ENCODE results near the gene PRTFDC1.
"Not testable (repeated sequence)": the region's sequence is repeated elsewhere in the genome, so short reads cannot be mapped to it uniquely, and the experiment has no call there.

PRTFDC1 gene

DNA sequence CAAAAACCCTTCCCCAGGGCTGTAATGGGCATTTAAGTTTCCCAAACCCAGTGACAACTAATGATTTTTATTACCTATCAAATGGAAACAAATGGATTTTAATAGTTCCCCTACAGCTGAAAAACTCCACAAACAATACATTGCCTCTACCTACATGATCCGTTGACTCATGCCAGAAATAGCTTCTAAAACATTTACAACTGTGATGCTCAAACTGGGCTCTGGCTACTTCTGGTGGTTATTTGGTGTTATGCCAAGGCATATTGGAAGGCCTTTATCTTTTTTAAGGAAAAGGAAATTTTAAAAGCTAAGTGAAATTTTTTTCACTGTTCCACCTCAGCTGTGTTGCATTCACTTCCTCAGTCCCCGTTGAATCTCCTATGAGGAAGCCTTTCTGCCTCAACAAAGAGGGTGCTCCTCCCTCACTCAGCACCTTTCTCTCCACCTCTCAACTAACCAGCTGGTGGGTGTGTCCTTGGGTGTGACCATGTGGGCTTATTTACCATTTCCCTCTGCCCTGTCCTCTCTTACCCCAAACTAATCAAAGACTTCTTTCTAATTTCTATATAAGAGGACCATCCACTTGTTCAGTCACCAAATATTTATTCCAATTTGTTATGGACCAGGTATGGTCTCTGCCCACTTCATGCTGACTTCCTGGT is 82.9 kb downstream of the PRTFDC1 start:
- DNase-seq, result no peak

DNA sequence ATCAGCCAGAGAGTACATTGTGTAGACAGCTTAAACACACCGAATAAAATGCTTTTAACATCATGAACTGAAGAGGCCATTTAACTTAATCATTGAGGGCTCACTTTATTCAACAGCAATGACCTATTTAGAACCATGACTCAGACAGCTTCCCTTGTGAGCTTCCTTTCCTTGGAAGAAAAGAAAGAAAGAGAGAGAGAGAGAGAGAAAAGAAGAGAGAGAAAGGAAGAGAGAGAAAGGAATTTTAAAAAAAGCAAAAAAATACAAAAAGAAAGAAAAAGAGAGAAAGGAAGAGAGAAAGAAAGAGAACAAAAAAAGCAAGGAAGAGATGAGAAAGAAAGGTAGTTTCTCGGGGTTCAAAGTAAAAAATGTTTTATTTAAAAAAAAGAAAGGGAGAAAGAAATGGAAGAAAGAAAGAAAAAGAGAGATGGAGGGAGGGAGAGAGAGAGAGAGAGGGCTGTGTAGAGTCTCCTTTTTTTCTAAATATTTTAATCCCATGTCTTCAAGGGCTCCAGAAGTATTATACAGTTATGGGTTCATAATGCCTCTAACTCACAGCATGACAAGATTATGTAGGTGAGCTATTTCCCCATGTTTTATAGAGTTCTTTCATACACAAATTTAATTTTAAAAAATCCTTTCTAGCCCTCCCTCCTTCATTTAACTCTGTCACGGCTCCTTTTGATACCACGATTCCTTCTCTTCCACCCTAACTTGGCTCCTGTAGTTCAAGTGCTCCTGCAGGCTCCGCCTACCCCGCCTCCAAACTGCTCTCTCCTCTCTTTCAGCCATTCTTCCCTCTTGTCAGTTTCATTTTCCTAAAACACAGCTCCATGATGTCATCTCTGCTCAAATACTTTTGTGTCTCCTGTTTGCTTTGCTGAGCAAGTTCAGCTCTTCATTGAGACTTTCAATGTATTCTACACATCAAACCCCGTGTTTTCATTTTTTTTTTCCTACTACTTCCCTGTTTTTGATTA is 85.5 kb downstream of the PRTFDC1 start:
- DNase-seq, result no peak

DNA sequence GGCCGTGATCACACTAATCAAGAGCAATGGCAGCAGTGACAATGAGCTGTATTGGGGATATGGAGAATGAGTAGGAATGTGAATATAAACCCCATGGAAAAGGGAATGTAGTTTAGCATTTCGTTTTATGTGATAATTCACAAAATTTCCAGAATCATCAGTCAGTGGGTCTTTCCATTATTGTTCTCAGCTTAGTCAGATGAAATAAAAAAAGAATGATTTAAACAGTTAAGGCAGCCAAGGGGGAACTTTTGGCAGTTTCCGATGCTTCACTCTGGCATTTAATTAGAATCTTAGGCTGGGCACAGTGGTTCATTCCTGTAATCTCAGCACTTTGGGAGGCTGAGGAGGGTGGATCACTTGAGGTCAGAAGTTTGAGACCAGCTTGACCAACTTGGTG is 86.6 kb downstream of the PRTFDC1 start:
- no peak for DNase-seq

DNA sequence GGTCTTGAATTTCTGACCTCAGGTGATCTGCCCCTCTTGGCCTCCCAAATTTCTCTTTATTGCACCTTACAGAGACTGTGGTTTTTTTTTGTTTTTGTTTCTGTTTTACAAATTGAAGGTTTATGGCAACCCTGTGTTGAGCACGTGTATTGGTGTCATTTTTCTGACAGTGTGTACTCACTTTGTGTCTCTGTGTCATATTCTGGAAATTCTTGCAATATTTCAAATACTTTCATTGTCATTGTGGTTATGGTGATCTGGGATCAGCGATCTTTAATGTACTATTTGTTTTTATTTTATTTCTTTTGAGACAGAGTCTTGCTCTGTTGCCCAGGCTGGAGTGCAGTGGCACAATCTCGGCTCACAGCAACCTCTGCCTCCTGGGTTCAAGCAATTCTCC is 89.8 kb downstream of the PRTFDC1 start:
- no peak for DNase-seq

DNA sequence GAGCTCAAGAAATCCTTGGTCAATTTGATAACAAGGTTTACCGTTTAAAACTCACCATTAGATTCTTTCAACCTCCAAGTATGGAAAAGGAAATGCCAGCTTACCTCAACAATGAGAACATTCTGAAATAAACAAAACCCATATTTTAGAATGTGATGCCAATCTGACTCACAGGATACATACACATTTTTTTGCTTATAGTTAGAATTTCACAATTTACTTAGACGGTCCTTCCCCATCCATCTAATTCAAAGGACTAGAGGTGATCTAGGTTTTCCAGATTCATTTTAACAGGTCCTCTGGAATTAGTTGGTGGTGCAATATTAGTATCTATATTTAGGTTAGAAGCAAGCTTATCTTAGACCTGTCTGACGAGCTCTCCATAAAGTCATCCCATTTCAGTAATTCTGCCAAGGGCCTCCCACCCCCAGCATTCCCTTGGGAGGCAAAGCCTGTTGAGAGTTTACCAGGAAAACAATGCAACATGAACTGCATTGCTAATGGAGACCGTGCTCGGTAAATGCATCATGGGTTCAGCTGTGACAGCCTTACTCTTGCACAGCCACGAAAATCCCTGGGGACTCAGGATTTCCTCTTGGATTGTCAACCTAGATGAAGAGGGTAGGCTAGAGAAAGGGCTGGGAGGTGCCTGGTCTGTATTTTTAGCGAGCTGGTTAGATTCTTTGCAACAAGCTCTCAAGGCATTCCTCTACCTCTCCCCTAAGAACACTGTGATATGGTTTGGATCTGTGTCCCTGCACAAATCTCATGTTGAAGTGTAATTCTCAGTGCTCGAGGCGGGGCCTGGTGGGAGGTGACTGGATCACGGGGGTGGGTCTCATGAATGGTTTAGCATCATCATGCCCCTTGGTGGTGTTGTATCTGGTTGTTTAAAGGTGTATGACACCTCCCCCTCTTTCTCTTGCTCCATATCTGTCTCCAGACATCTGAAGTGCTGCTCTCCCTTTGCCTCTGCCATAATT is 93.8 kb downstream of the PRTFDC1 start:
- no peak for DNase-seq

DNA sequence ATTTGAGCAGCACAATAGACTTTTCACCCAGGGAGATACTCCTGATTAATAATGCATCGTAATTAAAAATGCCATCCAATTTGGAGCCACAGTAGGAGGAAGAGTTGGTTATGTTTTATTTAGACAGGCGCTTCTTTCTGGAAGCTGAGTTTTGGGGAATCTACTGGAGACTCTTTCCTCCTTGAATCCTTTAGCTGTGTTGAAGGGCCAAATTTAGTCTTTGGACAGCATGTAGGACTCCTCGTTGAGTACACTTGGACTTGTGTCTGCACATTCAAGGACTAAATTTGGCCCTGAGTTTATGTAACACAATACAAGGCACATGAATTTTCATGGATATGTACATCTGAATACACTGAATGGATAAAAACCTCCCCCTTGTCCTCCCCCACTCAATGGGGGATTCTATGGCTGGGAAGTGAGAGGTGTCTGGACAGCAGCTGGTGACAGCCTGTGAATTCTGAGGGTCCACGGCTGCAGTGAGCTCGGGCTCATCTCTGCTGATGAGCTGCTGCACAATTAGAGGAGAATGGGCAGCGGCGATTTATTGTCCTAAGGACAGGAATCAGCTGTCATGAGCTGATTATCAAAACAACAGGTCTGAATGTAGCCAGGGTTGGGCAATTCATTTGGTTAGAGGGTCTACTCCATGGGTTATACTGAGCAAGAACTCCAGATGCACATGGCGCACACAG is 95.2 kb downstream of the PRTFDC1 start:
- DNase-seq, result no peak

DNA sequence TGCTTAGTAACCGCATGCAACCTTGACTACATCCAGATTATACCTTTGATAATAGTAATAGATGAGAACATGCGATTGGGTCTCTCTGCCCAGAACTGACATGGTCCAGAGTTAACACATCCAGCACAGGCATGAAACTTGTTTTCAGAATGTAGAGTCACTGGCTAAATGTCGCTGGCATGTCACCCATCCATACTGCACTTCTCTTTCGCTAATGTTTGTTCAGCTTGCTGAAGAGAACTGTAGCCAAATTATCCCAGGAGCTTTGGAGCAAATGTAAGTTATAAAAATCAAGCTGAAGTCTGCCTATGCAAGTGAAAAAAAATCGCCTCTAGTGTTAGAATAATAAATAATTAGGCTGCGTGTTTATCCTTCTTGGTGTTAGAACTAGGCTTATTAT is 98.2 kb downstream of the PRTFDC1 start:
- no peak for DNase-seq

DNA sequence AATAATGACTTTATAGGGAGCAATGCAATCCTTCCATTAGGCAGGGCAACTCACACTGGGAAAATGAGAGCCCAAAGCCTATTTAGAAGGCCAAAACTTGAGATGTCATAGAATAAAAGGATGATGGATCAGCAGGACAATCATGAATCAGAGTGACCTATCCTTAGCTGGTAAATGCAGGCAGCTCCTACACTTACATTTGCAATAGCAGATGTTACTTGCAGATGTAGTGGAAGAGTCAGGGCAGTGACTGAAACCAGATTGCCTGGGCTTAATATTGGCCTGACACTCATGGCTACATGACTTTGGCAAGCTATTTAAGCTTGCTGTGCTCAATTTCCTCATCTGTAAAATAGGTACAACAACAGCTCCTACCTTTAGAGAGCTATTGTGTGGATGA is 98.7 kb downstream of the PRTFDC1 start:
- DNase-seq, result no peak

DNA sequence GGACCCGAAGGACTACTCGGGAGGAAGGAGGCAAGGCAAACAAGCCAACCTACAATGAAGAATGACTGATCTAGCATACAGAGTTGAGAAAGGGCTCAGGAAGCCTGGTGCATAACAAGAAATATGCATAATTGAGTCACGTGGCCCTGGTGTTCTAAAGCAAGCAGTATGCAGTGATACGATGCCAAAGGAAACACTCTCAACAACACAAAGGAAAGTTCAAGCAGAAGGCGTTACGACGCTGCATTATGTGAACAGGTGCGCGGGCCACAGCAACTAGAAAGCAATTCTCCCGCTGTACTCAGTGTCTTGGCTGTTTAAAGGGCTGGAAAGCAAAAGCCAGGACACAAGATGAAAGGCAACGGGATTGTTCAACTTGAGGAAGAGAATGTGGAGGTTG is 100.8 kb downstream of the PRTFDC1 start:
- DNase-seq, result no peak

DNA sequence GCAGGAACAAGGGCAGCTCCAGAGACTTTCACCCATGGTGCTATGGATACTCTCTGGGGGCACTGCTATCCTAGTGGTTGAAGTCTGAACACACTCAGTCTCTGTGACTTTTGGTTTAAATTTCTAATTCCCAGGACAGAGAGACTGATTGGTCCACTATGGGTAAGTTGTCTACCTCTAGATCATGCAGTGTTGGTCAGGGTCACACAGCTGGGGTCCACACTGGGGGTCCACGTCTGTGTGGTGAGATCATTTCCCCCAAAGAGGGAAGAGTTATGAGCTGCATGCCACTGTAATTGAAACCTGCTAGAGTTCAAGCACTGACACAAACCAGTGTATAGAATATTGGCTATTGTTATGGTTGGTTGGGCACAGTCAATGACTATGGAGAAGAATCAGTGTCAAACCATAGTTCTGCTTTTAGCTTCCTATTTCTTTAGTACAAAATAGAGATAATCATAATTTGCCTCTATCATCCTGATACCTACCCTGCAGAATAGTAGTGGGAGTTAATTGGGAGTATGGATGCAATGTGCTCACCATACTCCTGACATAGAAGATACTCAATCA is 101.6 kb downstream of the PRTFDC1 start:
- DNase-seq, result no peak

DNA sequence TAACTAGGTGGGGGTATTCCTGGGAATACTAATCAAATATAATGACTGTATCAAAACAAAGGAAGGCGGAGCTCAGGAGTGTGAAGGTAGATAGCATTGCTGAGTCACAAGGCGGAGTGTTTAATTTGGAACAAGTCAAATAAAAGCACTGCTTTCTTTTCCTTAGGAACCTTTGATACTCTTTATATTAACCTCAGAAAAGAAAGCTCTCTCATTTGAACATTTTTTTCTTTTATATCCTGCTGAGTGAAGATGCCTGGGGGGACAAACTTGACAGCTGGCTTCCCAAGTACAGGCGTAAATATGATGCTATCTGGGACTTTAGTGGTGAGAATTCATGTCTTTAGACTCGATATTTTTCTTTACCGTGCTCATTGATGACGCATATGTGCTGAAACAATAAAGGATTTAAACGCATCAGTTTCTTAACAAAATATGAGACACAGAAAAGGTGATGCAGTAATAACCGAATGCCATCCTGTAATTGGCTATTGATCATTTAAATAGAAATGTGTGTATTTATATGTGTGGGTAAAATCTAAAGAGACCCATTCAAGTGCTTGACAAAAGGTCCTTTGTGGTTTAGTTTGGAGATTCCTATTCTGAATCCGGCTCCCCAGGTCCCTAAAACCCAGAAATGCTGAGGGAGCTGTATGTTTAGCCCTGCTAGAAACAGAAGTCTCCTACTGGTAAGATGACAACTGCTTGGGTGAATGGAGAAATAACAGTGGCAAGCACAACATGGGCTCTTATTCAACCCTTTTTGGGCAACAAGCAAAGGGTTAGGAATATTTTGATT is 102.7 kb downstream of the PRTFDC1 start:
- DNase-seq, result no peak

DNA sequence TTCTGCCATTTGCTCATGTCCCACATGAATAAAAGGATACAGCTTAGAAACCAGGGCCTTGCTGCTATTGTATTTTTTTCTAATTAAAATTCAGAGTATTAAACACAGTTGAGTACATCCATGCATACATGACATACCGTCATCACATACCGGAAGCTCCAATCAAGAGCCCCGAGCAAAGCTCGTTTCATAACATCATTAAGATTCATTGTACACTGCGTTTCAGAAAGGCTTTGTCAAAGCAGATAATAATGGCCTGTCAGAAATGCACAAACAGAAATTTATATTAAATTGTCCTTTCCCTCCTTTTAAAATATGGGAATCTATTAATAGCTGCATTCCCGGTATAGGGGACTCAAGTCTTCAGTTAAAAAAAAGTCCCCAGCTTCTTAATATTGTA is 103.4 kb downstream of the PRTFDC1 start:
- no peak for DNase-seq

DNA sequence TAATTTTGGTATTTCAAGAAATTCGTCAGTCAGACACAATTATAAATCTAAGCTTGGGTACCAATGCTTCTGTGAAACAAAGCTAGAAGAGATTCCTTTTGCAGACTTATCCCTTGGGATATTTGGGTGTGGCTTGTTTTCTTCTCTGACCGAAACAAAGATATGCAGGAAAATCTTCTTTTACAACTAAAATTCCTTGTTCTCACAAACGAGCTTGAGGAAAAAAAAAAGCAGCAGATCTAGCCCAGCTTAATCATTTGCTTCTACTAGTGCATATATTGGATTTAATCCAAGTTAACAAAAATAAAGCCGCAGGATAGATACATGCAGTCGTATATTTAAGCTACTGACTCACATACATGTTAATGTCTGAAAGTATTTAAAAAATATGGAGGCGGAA is 104.2 kb downstream of the PRTFDC1 start:
- no peak for DNase-seq

DNA sequence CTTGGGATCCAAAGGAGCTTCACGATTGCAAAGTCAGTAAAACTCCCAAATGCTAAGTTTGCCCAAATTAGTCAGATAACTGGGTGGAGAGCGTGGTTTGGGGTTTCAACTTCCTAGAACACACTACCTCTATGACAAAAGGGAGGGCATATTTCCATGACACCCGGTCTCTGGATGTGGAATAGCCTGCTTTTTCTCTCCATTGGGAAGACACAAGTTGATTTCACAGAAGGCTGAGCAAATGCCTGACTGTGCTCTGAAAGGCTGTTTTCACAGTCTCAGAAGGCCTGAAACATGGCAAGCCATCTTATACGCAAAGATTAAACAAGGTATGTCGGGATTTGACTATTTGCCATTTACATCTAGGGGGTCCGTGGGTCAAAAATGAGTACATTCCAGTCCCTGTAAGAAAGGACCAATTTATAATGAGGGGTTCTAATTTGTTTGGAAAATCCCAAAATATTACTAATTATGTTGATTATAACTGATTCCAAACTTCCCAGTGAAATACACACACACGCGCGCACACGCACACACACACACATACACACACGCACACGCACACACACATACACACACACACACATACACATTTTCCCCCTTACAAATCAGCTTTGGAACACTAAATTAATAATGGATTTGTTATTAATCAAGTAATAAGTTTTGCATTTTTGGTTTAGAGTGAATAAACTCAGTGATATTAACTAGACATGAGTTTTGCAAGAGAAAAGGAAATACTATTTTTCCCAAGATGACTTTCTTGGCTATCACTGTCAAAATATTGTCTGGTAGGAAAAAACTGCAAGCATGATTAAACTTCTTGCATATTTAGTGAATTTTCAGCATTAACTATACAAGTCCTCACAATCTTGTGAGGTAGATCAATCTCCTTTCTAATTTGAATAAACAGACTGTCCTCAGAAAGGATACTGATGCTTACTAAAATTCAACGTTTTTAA is 105.0 kb downstream of the PRTFDC1 start:
- DNase-seq, result no peak

DNA sequence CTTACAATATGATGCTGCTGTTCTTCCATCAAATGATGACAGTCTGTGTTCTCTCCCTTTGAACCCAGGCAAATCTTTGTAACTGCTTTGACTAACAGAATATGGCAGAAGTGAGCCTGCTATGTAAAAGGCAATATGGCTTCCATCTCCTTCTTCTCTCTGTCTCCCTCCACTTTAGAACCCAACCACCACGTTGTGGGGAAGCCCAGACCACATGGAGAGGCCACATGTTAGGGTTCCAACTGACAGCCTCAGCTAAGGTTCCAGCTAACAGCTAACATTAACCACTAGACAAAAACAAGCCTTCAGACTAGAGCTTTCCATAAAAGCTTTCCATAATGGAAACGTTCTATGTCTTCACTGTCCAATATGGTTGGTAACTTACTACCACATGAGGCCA is 107.7 kb downstream of the PRTFDC1 start:
- DNase-seq, result no peak

DNA sequence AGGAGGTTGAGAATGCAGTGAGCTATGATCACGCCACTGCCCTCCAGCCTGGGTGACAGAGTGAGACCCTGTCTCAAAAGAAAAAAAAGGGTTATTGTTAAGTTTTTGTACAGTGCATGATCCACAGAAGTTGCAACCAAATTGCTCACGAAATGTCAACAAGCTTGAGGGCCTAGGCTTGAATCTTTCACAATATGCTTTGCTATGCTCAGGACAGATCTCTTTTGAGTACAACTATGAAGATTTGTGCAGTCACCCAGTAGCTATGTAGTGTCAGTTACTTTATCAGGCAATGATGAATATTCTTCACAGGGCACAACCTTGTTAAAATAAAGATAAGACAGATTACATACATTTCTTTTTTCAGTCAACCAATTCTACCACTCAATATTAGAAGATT is 109.2 kb downstream of the PRTFDC1 start:
- no peak for DNase-seq

DNA sequence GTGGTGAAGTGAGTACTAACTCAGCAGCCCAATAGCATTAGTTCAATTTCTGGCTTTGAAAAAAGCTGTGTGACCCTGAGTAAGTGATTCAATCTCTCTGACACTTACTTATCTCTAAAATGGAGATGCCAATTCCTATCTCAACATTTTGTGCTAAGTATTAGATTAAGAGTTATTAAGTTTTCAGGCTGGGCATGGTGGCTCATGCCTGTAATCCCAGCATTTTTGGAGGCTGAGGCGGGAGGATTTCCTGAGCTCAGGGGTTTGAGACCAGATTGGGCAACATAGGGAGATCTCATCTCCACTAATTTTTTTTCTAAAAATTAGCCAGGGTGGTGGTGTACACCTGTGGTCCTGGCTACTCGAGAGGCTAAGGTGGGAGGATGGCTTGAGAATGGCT is 109.5 kb downstream of the PRTFDC1 start:
- DNase-seq, result no peak

DNA sequence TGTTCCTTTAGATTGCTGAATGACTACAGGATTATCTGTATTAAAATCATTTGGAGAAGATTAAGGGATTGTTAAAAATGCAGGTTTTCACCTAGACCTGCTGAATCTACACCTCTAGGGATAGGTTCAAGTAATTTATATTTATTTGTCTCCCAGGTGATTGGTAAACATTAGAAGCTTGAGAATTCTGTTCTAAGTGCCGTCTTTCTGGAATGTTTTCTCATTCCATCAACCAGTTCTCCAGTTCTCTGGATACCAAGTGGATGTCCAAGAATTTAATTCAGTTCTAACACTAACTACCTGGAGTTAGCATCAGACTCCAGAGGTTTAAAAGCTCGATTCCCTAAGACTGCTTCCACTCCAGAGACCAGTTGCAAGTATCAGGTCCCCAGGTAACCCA is 110.9 kb downstream of the PRTFDC1 start:
- DNase-seq, result no peak

DNA sequence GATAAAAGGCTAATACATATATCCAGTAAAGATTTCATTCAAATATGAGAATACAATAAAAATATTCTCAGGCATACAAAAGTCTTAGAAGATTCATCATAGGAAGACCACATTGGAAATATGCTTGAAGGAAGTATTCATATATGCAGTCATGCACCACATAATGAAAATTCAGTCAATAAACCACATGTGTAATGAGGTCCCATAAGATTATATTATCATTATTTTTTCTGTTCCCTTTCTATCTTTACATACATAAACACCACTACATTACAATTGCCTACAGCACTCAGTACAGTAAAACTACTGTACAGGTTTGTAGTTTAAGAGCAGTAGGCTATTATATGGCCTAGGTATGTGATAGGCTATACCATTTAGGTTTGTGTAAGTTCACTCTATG is 111.6 kb downstream of the PRTFDC1 start:
- no peak for DNase-seq

DNA sequence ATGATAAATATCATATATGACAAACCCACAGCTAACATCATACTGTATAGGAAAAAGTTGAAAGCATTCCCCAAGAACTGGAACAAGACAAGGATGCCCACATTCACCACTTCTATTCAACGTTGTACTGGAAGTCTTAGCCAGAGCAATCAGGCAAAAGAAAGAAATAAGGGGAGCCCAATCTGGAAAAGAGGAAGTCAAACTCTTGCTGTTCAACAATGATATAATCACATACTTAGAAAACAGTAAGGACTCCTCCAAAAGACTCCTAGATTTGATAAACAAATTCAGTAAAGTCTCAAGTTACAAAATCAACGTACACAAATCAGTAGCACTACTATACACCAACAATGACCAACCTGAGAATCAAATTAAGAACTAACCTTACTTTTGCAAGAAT is 114.6 kb downstream of the PRTFDC1 start:
- not testable (repeated sequence) for DNase-seq

Data from NK-92 treated with Interleukin-12 subunit alpha and Interleukin-12 subunit beta, amount 100 ng/mL, for 24 hours (cell line).